ENCODE measurements around the gene BNIP3.

- TF ChIP-seq, protein P1, sequence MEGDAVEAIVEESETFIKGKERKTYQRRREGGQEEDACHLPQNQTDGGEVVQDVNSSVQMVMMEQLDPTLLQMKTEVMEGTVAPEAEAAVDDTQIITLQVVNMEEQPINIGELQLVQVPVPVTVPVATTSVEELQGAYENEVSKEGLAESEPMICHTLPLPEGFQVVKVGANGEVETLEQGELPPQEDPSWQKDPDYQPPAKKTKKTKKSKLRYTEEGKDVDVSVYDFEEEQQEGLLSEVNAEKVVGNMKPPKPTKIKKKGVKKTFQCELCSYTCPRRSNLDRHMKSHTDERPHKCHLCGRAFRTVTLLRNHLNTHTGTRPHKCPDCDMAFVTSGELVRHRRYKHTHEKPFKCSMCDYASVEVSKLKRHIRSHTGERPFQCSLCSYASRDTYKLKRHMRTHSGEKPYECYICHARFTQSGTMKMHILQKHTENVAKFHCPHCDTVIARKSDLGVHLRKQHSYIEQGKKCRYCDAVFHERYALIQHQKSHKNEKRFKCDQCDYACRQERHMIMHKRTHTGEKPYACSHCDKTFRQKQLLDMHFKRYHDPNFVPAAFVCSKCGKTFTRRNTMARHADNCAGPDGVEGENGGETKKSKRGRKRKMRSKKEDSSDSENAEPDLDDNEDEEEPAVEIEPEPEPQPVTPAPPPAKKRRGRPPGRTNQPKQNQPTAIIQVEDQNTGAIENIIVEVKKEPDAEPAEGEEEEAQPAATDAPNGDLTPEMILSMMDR (IDR thresholded peaks at IDR 0.05): no peak
- TF ChIP-seq POLR2A (IDR thresholded peaks at IDR 0.05) (no peak), EP300 (IDR thresholded peaks at IDR 0.05) (no peak), POLR2AphosphoS5 (IDR thresholded peaks at IDR 0.05) (no peak)
These were observed 12.8 kb downstream of the BNIP3 start for GRCh38 chr10:131968949-131969348.
